DOHH2 (cell line): ENCODE measurements around the gene LSM14A.

ENCODE experiments used
- H3F3A ChIP-seq: fragments of 200-600 bp; sonication (generic), shearing (Covaris generic); 2 replicates; pipeline ENCODE4 v1.6.0; 2016; ENCODE audit warnings: antibody characterized with exemption, mild to moderate bottlenecking; ENCODE audit not compliant: control insufficient read depth, insufficient read depth
- H3K27ac ChIP-seq: fragments of 200-600 bp; sonication (generic); 2 replicates; pipeline ENCODE4 v1.5.1; 2014; ENCODE audit warnings: low read depth, mild to moderate bottlenecking, low read length, moderate library complexity
- H3K27me3 ChIP-seq: fragments of 200-600 bp; sonication (generic); 2 replicates; pipeline ENCODE4 v1.6.1; 2014; ENCODE audit warnings: mild to moderate bottlenecking, low read length, mixed read lengths; ENCODE audit not compliant: control insufficient read depth
- H3K36me3 ChIP-seq: fragments of 200-600 bp; sonication (generic); 2 replicates; pipeline ENCODE4 v1.6.1; 2014; ENCODE audit warnings: mild to moderate bottlenecking, low read length, moderate library complexity, mixed read lengths; ENCODE audit not compliant: control insufficient read depth
- H3K4me1 ChIP-seq: fragments of 200-600 bp; sonication (generic); 2 replicates; pipeline ENCODE4 v1.6.1; 2014; ENCODE audit warnings: mild to moderate bottlenecking, low read length, mixed read lengths; ENCODE audit not compliant: control insufficient read depth
- H3K4me2 ChIP-seq: fragments of 200-600 bp; sonication (generic); 2 replicates; pipeline ENCODE4 v1.6.0; 2014; ENCODE audit warnings: mild to moderate bottlenecking, low read length, moderate library complexity
- H3K4me3 ChIP-seq: fragments of 200-600 bp; sonication (generic); 2 replicates; pipeline ENCODE4 v1.5.1; 2014; ENCODE audit warnings: mild to moderate bottlenecking, low read length, mixed read lengths
- H3K79me2 ChIP-seq: fragments of 200-600 bp; sonication (generic); 2 replicates; pipeline ENCODE4 v1.6.1; 2014; ENCODE audit warnings: mild to moderate bottlenecking, low read length, mixed read lengths; ENCODE audit not compliant: control insufficient read depth
- H3K9me2 ChIP-seq: fragments of 200-600 bp; sonication (generic); replicated peaks from 2 replicates; pipeline ENCODE4 v1.6.1; 2014; ENCODE audit warnings: mild to moderate bottlenecking, low read length, mixed read lengths; ENCODE audit not compliant: control insufficient read depth
- H3K9me3 ChIP-seq: fragments of 200-600 bp; sonication (generic); 2 replicates; pipeline ENCODE4 v1.6.1; 2014; ENCODE audit warnings: antibody characterized with exemption, low read length, mixed read lengths; ENCODE audit not compliant: control insufficient read depth, insufficient read depth
- H4K20me1 ChIP-seq: fragments of 200-600 bp; sonication (generic); 2 replicates; pipeline ENCODE4 v1.6.0; 2014; ENCODE audit warnings: low read depth, mild to moderate bottlenecking, antibody characterized with exemption, low read length, moderate library complexity; ENCODE audit not compliant: control insufficient read depth, insufficient read depth
- CTCF ChIP-seq: fragments of 200-600 bp; sonication (generic); IDR thresholded peaks from one replicate; pipeline ENCODE4 v1.5.1; 2014; ENCODE audit warnings: antibody characterized with exemption, mild to moderate bottlenecking, low read depth, low read length; ENCODE audit not compliant: poor library complexity, severe bottlenecking
- EZH2phosphoT487 ChIP-seq: fragments of 200-600 bp; sonication (generic); IDR thresholded peaks from 2 replicates; pipeline ENCODE4 v1.6.1; 2017; ENCODE audit warnings: borderline replicate concordance, mild to moderate bottlenecking, antibody characterized with exemption, low read length, moderate library complexity, mixed read lengths

Gene LSM14A

GRCh38 chr19:34179066-34179465 is 6.8 kb downstream of the LSM14A start:
- H3K9me2 ChIP-seq, result no peaks in the 10 kb centered on the region
- H3K27me3 ChIP-seq, result no peaks in the 10 kb centered on the region
- peaks cover 90% of the 10 kb centered on the region for H3K4me1 ChIP-seq
- peaks cover 11% of the 10 kb centered on the region for H3F3A ChIP-seq
- H3K79me2 ChIP-seq, result peaks cover 100% of the 10 kb centered on the region
- H3K27ac ChIP-seq, result no peak overlapping the region
- TF ChIP-seq CTCF, result no peak
- no peaks in the 10 kb centered on the region for H3K9me3 ChIP-seq
- no peak overlapping the region for H3K4me3 ChIP-seq
- H3K36me3 ChIP-seq, result peaks cover 82% of the 10 kb centered on the region
- peaks cover 50% of the 10 kb centered on the region for H4K20me1 ChIP-seq
- peak overlapping the region; percentile 96 for H3K4me2 ChIP-seq

DNA sequence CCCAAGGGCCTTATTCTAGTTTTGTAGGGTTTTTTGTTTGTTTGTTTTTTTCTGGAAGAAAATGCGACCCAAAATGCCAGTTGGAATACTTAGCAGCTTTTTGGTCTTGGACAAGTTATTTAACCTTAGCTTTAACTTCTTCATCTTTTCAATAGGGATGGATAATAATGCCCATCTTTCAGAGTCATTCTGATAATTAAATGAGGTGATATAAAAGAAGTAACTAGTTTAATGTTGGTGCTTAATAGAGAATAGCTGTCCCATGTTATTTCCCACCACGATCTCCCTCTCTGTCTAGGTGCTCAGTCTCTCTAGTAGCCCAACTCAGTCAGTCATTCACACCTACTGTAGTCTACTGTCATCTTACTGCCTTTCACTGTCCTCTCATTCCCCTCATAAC is 8.0 kb downstream of the LSM14A start:
- peak overlapping the region; percentile 20 for H3K4me2 ChIP-seq
- H3K27ac ChIP-seq, result no peak overlapping the region
- peaks cover 52% of the 10 kb centered on the region for H4K20me1 ChIP-seq

DNA sequence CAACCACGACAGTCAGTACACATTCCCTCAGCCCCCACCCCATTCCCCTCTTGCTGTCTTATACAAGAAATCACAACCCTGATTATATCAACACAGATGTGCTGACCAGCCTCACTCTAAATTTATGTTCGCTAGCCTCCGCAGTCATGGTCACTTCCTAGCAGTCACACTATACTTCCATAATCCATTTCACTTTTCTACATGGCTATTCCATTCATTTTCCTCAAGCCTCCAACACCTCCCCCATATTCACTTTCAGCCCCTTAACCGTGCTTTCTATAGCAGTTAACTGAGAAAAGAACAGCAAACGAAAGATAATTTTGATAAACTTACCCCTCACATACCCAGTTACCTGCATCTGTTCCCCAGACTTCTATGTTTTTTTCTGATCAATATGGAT is 8.4 kb downstream of the LSM14A start:
- no peak for TF ChIP-seq CTCF
- no peak for TF ChIP-seq EZH2phosphoT487

More for the DNA sequence above, 8.0 kb downstream of the LSM14A start:
- H3K9me2 ChIP-seq, result no peaks in the 10 kb centered on the region
- H3F3A ChIP-seq, result peaks cover 19% of the 10 kb centered on the region
- no peak overlapping the region for H3K4me3 ChIP-seq
- H3K27me3 ChIP-seq, result no peaks in the 10 kb centered on the region
- peaks cover 100% of the 10 kb centered on the region for H3K79me2 ChIP-seq
- TF ChIP-seq EZH2phosphoT487 (no peak), CTCF (no peak)
- H3K36me3 ChIP-seq, result peaks cover 80% of the 10 kb centered on the region
- peaks cover 99% of the 10 kb centered on the region for H3K4me1 ChIP-seq
- H3K9me3 ChIP-seq, result no peaks in the 10 kb centered on the region

More for the DNA sequence above, 8.4 kb downstream of the LSM14A start:
- Histone ChIP-seq H3K36me3 (peaks cover 80% of the 10 kb centered on the region), H3K9me2 (no peaks in the 10 kb centered on the region), H3F3A (peaks cover 19% of the 10 kb centered on the region), H3K9me3 (no peaks in the 10 kb centered on the region), H3K79me2 (peaks cover 100% of the 10 kb centered on the region), H3K4me1 (peaks cover 99% of the 10 kb centered on the region), H3K4me2 (peak overlapping the region; percentile 20), H3K27ac (no peak overlapping the region), H3K4me3 (no peak overlapping the region), H4K20me1 (peaks cover 52% of the 10 kb centered on the region), H3K27me3 (no peaks in the 10 kb centered on the region)
